Measurements from ENCODE around the gene MANEA. TPM values are rescaled to one million over a fixed set of nuclear protein-coding genes. Genes with fewer than 3 reads are reported as not detected.

Gene MANEA
- total RNA-seq, 2 experiments from 2014 or later, result 16.3 to 18.7 TPM

DNA sequence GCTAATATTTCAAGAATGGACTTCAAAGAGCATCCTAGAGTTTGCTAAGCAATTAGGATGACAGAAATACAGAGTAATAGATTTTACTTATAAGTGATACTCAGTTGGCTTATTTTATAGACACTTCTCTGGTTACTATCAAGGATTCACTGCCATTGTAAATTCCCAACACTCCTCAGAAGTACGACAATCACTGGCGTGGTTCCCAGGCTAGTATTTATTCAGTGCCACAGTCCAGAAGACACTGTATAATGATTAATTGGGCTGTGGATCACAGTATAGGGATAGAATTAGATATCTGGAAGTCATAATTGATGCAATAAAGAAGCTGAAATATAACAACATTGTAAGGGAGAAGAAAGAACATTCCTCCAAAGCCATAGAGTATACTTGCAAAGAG is 15.7 kb downstream of the MANEA start:
- peaks cover 21% of the 10 kb centered on the region for H3K36me3 Mint-ChIP-seq
- no peak for DNase-seq
- intact Hi-C loops (cut with micrococcal nuclease), result no loop called here
- H3K9me3 Mint-ChIP-seq, result no peaks in the 10 kb centered on the region
- ChIA-PET POLR2A (no interaction called here), CTCF (no interaction called here)
- H3K27ac Mint-ChIP-seq, result no peak overlapping the region
- H3K27me3 Mint-ChIP-seq, result no peaks in the 10 kb centered on the region
- H3K4me3 Mint-ChIP-seq, result no peak overlapping the region
- H3K4me1 Mint-ChIP-seq (ENCODE audit: low read depth), result peaks cover 17% of the 10 kb centered on the region

DNA sequence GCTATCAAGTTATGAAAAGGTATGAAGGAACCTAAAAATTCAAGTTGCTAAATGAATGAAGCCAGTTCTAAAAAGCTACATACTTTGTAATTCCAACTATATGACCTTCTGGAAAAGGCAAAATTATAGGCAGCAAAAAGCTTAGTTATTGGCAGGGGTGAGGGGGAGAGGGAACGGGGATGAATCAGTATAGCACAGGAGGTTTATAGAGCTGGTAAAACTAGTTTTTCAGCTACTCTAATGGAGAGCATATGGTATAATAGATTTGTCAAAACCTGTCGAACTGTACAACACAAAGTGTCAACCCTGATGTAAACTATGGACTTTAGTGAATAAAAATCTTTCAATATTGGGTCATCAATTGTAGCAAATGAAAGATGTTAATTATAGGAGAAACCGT is 18.7 kb downstream of the MANEA start:
- H3K4me3 Mint-ChIP-seq, result no peak overlapping the region
- H3K9me3 Mint-ChIP-seq, result no peaks in the 10 kb centered on the region
- H3K36me3 Mint-ChIP-seq, result peaks cover 22% of the 10 kb centered on the region
- POLR2A ChIA-PET, result interaction anchor here (0.6 kb wide), 1 partner anchor 49 kb away, joined by 4 read pairs; no protein-coding TSS in a partner anchor
- H3K27ac Mint-ChIP-seq, result no peak overlapping the region
- H3K27me3 Mint-ChIP-seq, result no peaks in the 10 kb centered on the region
- intact Hi-C loops (cut with micrococcal nuclease), result no loop called here
- peaks cover 8% of the 10 kb centered on the region for H3K4me1 Mint-ChIP-seq (ENCODE audit: low read depth)
- CTCF ChIA-PET, result no interaction called here
- no peak for DNase-seq

DNA sequence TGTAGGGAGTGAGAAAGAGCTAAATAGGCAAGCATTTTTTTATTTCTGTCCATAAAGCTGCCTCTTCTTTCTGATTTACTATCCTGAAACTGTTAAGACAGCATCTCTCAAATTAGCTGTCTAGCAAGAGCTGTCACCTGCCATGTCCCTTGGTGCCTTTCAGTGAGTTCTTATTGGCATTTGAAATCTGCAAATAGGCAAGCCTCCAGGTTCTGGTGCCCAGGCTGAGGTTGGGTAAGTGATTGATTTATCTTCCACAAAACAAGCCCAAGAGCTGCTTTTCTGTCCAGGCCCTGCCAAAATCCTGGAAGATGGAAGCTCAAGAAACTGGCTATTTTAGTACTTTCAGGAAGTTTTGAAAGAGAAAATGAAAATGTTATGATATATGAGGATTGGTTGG is 22.4 kb downstream of the MANEA start:
- no peaks in the 10 kb centered on the region for H3K27me3 Mint-ChIP-seq
- H3K9me3 Mint-ChIP-seq, result no peaks in the 10 kb centered on the region
- no peak overlapping the region for H3K4me3 Mint-ChIP-seq
- H3K27ac Mint-ChIP-seq, result no peak overlapping the region
- no peaks in the 10 kb centered on the region for H3K4me1 Mint-ChIP-seq (ENCODE audit: low read depth)
- no peak for DNase-seq
- peaks cover 20% of the 10 kb centered on the region for H3K36me3 Mint-ChIP-seq
- intact Hi-C loops (cut with micrococcal nuclease), result no loop called here
- ChIA-PET POLR2A (no interaction called here), CTCF (no interaction called here)

DNA sequence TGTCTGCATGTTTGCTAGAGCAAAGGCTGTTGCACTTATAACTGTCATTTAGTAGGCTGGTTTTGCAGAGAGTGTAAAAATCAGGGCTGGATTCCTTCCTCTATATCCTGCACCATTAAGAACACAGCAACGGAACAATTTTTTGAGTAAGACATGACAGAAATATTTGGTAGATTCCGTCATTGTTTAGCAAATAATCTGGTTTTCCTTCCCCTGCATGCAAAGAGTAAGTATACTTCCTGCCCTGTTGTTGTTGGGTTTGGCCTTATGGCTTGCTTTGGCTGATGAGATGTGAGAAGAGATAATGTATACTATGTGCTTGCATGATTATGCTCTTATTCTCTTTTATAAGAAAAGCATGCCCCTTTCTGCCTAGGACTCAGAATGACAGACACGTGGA is 23.8 kb downstream of the MANEA start:
- CTCF ChIA-PET, result no interaction called here
- no peaks in the 10 kb centered on the region for H3K9me3 Mint-ChIP-seq
- no peak overlapping the region for H3K4me3 Mint-ChIP-seq
- intact Hi-C loops (cut with micrococcal nuclease), result no loop called here
- no peaks in the 10 kb centered on the region for H3K27me3 Mint-ChIP-seq
- no peak overlapping the region for H3K27ac Mint-ChIP-seq
- H3K36me3 Mint-ChIP-seq, result peaks cover 20% of the 10 kb centered on the region
- H3K4me1 Mint-ChIP-seq (ENCODE audit: low read depth), result no peaks in the 10 kb centered on the region
- POLR2A ChIA-PET, result no interaction called here
- no peak for DNase-seq

DNA sequence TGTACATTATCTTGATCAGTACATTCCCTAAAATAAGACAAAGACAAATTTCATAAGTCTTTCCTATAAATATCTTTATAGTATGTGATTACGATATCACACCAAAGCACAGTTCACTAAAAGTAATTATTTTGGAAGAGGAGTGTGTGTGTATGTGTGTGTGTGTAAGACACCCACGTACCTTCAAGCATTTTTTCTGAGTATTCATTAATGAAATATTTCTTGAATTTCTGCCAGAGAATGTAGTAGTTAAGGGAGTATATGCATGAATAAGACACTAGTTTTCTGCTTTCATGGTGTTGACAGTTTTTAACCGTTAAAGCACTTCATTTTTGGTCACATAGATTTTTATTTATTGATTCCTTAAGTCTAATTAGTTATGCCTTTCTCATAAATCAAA is 36.8 kb downstream of the MANEA start:
- Mint-ChIP-seq H3K4me1 (ENCODE audit: low read depth) (no peaks in the 10 kb centered on the region), H3K9me3 (no peaks in the 10 kb centered on the region), H3K27me3 (no peaks in the 10 kb centered on the region), H3K36me3 (no peaks in the 10 kb centered on the region), H3K27ac (no peak overlapping the region), H3K4me3 (no peak overlapping the region)
- intact Hi-C loops (cut with micrococcal nuclease), result no loop called here
- no peak for DNase-seq
- ChIA-PET CTCF (no interaction called here), POLR2A (no interaction called here)

DNA sequence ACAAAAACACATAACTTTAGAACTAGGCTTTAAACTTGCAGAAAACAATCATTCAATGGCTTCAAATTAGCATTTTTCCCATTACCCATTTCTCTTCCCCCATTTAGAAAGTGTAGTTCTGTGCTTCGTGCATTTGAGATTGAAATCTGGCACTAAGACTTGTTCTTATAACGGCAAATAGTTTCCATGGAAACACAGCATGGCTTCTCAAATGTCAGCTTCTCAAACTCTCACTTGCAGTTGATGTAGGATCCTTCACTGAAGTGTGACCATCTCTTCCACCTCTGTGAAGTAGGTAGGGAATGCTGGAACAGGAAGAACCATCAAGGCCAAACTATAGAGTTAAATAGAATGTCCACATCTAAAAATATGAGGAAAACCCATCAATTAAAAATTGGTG is 52.2 kb downstream of the MANEA start:
- DNase-seq, result no peak
- intact Hi-C loops (cut with micrococcal nuclease), result no loop called here
- Mint-ChIP-seq H3K4me1 (ENCODE audit: low read depth) (no peaks in the 10 kb centered on the region), H3K4me3 (no peak overlapping the region), H3K36me3 (no peaks in the 10 kb centered on the region), H3K27me3 (peaks cover 2% of the 10 kb centered on the region), H3K9me3 (peaks cover 4% of the 10 kb centered on the region), H3K27ac (no peak overlapping the region)
- POLR2A ChIA-PET, result no interaction called here
- CTCF ChIA-PET, result no interaction called here

DNA sequence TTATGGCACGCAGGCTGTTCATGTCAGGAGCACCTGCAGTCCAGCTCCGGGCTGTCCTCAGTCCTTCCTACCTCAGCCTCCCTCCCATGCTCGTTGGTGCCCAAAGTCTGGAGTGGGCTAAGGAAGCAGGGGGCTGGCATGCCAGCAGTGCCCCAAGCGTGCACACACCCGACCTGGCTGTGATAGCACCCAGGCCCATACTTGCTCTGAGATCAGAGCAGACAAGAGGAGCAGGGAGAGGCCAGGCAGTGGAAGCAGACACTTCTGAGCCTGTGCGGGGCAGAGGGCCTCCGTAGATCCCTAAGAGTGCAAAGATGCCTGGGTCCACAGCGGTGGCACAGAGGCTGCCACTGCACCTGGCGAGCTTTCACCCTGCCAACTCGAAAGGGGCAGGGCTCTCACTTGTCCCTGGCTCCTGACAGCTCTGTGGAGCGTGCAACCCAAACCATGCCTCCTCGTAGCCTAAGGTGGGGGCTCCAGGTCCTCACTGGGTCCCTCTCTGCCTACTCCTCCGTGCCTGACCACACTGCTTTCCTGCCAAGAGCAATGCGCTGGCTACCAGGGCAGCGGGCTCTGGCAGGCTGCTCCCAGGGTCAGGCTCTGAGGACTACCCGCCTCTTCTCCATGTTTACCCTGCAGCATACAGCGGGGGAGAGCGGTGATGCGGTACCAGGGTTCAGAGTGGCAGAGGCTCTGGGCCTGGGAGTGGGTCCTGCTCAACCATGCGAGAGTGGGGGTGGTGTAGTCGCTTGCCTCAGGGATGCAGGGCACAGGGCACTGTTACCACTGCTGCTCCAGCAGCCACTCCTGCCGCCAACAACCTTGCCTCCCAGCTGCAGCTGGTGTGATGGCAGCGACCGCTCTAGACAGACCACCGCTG is 59.5 kb downstream of the MANEA start:
- CTCF ChIA-PET, result no interaction called here
- intact Hi-C loops (cut with micrococcal nuclease), result no loop called here

DNA sequence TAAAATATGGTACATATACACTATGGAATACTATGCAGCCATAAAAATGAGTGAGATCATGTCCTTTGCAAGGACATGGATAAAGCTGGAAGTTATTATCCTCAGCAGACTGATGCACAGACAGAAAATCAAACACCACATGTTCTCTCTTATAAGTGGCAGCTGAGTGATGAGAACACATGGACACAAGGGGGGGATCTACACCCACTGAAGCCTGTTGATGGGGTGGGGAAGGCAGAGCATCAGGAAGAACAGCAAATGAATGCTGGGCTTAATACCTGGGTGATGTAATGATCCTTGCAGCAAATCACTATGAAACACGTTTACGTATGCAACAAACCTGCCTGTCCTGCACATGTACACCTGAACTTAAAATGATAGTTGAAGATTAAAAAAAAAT is 71.3 kb downstream of the MANEA start:
- intact Hi-C loops (cut with micrococcal nuclease), result no loop called here
- peaks cover 18% of the 10 kb centered on the region for H3K27me3 Mint-ChIP-seq
- no peak for DNase-seq
- H3K9me3 Mint-ChIP-seq, result peaks cover 7% of the 10 kb centered on the region
- H3K4me1 Mint-ChIP-seq (ENCODE audit: low read depth), result no peaks in the 10 kb centered on the region
- no peak overlapping the region for H3K4me3 Mint-ChIP-seq
- ChIA-PET CTCF (interaction anchor here (0.7 kb wide), 1 partner anchor 70 kb away, joined by 3 read pairs; no protein-coding TSS in a partner anchor), POLR2A (no interaction called here)
- no peaks in the 10 kb centered on the region for H3K36me3 Mint-ChIP-seq
- no peak overlapping the region for H3K27ac Mint-ChIP-seq

More for the DNA sequence above, 59.5 kb downstream of the MANEA start:
- POLR2A ChIA-PET, result no interaction called here
- DNase-seq, result no peak
- Mint-ChIP-seq H3K36me3 (no peaks in the 10 kb centered on the region), H3K27me3 (peaks cover 3% of the 10 kb centered on the region), H3K9me3 (peaks cover 4% of the 10 kb centered on the region), H3K4me1 (ENCODE audit: low read depth) (no peaks in the 10 kb centered on the region), H3K4me3 (no peak overlapping the region), H3K27ac (no peak overlapping the region)

DNA sequence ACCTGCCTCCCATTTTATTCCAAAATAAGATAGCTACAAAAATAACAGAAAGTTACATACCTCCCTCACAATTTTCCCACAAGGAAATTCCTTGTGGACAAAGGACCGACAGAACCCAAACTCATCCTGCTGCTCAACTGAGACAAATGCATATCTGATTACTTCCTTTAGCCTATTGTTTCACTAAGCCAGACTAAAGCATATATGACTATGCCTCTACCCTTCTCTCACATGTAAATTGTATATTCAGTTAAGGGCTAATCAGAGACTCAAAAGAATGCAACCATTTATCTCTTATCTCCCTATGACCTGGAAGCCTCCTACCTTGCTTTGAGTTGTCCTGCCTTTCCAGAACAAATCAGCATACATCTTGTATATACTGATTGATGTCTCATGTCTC is 72.1 kb downstream of the MANEA start:
- H3K36me3 Mint-ChIP-seq, result no peaks in the 10 kb centered on the region
- peaks cover 15% of the 10 kb centered on the region for H3K27me3 Mint-ChIP-seq
- intact Hi-C loops (cut with micrococcal nuclease), result no loop called here
- H3K4me3 Mint-ChIP-seq, result no peak overlapping the region
- H3K4me1 Mint-ChIP-seq (ENCODE audit: low read depth), result no peaks in the 10 kb centered on the region
- CTCF ChIA-PET, result interaction anchor here (0.7 kb wide), 1 partner anchor 69 kb away, joined by 3 read pairs; no protein-coding TSS in a partner anchor
- H3K27ac Mint-ChIP-seq, result no peak overlapping the region
- peaks cover 7% of the 10 kb centered on the region for H3K9me3 Mint-ChIP-seq
- DNase-seq, result no peak
- POLR2A ChIA-PET, result no interaction called here

DNA sequence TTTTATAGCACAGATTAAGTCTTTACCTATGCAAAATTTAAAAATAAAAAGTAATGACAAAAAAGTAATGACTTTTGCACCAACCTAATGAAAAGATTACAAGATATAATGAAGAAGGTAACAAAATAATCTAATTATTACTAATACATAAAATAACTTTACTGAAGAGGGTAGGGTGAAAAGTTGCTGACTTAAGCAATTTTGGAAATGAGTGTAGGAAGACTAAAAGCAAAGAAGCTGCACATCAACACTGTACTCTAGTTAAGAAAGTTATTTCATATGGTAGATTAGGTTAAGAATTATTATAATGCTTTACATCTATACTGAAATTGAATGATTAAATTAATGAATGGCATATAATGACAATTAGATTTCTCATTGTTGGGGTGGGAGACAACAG is 76.8 kb downstream of the MANEA start:
- ChIA-PET POLR2A (no interaction called here), CTCF (interaction anchor here (0.6 kb wide), 1 partner anchor 288 kb away, joined by 3 read pairs; no protein-coding TSS in a partner anchor)
- Mint-ChIP-seq H3K9me3 (peaks cover 7% of the 10 kb centered on the region), H3K27me3 (peaks cover 9% of the 10 kb centered on the region), H3K4me3 (no peak overlapping the region), H3K36me3 (no peaks in the 10 kb centered on the region), H3K27ac (no peak overlapping the region), H3K4me1 (ENCODE audit: low read depth) (no peaks in the 10 kb centered on the region)
- DNase-seq, result no peak
- intact Hi-C loops (cut with micrococcal nuclease), result no loop called here

DNA sequence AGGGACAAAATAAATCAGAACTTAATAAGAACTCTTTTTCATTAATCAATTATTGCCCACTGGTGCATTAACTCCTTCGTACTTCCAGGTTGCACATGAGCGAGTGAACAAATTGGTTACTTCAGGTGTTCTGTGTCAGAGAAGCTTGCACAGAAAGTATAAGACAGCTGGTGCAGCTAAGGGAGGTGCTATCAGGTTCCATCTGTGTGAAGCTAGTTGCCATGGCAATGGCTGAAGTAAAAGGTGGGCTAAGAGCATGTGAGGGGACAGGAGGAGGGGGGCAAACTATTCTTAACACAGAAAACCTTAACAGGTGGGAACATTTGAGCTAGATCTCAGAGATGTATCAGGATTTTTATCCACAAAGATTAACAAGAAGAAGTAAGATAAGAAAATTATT is 81.6 kb downstream of the MANEA start:
- Mint-ChIP-seq H3K4me1 (ENCODE audit: low read depth) (no peaks in the 10 kb centered on the region), H3K27me3 (peaks cover 1% of the 10 kb centered on the region), H3K36me3 (no peaks in the 10 kb centered on the region), H3K27ac (no peak overlapping the region), H3K9me3 (no peaks in the 10 kb centered on the region), H3K4me3 (no peak overlapping the region)
- ChIA-PET CTCF (no interaction called here), POLR2A (no interaction called here)
- no peak for DNase-seq
- intact Hi-C loops (cut with micrococcal nuclease), result no loop called here
